GM21529 (cell line): ENCODE results near the gene MAP3K10.
"Not testable (repeated sequence)": the region's sequence is repeated elsewhere in the genome, so short reads cannot be mapped to it uniquely, and the experiment has no call there.

Experiments used
- ATAC-seq: cut with Tn5 transposase; IDR thresholded peaks from one replicate; pipeline ENCODE4 v1.9.1; 2021; ENCODE audit not compliant: unreplicated experiment

The MAP3K10 gene

GRCh38 chr19:40216777-40217026, 25.5 kb downstream of the MAP3K10 start:
- ATAC-seq = no peak

DNA sequence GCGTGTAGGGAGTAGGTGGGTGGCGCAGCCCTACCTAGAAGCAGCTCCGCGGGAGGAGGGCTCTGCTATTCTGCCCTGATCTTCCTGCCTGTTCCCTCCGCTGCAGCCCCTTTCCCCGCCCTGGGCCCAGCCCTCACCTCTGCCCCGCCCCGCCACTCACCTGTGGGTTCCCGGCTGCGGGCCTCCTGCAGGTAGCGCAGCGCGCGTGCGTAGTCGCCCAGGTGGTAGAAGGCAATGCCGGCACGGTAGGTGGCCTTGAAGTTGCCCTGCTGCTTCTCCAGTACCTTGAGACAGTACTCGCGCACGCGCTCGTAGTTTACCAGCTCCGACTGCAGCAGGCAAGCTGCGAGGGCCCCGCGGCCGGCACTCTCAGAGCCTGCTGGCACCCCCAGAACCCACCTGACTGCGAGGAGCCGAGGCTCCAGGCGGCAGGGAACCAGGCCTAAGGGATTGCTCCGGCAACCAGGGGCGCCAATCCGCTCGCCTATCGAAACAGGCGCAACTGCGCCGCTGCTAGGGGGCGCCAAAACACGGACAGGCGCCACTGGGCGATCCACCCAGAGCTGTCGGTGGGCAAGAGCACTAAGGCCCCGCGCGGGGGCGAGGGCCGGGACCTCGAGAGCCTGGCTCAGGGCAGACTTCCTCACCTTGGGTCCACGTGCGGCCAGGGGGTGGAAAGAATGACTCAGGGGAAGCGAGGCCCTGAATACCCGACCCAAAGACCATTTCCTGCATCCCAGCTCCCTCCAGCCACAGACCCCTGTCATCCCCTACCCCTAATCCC, 26.0 kb downstream of the MAP3K10 start:
- no peak for ATAC-seq

GRCh38 chr19:40217934-40218890, 27.0 kb downstream of the MAP3K10 start, which contains the start of gene TTC9B:
TTC9B (minus strand) TSS chr19:40218384; CDS start chr19:40218381, 3 bp downstream.
- no peak for ATAC-seq

DNA sequence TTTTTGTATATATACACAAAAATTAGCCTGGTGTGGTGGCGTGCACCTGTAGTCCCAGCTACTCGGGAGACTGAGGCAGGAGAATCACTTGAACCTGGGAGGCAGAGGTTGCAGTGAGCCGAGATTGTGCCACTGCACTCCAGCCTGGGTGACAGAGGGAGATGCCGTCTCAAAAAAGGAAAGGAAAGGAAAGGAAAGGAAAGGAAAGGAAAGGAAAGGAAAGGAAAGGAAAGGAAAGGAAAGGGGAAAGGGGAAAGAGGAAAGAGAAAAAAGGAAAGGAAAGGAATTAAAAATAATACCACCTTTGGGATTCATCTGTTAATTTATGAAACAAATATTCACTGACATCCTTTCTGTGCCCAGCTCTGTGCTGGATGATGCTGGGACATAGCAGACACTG, 27.8 kb downstream of the MAP3K10 start:
- not testable (repeated sequence) for ATAC-seq

DNA sequence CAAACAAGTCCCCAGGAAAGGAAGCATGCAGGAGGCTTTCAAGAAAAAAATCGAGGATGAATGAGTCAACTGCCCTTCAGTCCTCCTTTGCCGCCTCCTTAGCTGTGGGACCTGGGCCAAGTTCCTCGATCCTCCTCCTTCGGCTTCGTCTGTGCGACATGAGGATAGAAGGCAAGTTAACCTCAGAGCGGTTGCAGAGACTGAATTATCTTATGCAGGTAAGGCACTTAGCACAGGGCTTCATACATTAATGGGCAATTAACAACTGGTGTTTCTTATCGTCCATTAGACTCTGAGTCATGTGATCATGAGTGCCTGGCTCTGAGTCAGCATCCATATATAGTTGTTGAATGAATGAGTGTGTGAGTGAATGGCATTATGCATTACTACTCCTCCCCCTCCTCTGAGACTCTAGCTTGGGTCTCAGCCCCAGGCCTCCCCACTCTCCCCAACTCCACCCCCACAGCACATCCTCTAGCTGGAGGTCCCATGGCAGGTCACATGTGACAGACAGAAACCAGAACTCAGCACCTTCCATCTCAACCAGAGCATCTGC, 28.6 kb downstream of the MAP3K10 start:
- no peak for ATAC-seq

DNA sequence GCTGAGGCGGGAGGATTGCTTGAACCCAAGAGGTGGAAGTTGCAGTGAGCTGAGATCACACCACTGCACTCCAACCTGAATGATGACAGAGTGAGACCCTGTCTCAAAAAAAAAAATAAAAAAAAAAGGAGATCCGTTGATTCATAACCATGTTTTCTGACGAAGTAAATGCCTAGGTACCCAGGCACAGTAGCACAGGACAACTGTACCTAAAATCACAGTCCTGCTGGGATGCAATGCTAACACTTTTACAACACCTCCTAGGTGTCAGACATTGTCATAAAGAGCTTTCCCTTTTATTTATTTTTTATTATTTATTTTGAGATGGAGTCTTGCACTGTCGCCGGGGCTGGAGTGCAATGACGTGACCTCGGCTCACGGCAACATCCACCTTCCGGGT, 29.4 kb downstream of the MAP3K10 start:
- no peak for ATAC-seq

DNA sequence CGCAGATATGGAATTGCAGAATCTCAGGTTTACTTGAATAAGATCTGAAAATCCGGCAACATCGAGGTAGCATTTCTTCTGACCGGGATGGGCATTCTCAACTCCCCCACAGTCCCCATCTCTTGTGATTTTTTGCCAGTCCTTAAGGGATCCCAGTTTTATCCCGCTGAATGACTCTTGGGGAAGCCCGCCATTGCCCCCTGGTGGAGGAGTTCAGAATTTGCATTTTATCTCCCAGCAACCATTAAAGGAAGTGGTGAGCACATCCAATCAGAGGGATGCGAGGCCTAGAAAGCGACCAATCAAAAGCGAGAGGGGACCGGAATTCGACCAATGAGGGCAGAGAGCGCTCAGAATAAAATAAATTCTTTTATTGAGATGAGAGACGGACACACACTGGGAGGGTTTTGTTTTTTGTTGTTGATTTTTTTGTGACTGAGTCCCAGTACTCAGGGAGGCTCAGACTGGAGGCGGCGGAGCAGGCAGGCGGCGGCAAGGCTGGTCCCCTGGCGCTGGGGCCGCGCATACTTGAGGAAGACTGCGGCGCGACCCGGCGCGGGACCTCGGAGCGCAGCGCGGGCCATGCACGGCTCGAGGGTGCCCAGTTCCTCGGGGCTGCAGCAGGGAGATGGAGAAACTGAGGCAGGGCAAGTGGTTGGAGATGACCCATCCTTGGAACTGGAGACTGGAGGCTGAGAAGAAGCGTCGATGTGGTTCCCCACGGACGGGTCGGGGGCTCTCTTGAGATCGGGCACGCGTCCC, 30.8 kb downstream of the MAP3K10 start:
- ATAC-seq = no peak

- ATAC-seq = no peak
These were observed 32.1 kb downstream of the MAP3K10 start for GRCh38 chr19:40223135-40223822.

DNA sequence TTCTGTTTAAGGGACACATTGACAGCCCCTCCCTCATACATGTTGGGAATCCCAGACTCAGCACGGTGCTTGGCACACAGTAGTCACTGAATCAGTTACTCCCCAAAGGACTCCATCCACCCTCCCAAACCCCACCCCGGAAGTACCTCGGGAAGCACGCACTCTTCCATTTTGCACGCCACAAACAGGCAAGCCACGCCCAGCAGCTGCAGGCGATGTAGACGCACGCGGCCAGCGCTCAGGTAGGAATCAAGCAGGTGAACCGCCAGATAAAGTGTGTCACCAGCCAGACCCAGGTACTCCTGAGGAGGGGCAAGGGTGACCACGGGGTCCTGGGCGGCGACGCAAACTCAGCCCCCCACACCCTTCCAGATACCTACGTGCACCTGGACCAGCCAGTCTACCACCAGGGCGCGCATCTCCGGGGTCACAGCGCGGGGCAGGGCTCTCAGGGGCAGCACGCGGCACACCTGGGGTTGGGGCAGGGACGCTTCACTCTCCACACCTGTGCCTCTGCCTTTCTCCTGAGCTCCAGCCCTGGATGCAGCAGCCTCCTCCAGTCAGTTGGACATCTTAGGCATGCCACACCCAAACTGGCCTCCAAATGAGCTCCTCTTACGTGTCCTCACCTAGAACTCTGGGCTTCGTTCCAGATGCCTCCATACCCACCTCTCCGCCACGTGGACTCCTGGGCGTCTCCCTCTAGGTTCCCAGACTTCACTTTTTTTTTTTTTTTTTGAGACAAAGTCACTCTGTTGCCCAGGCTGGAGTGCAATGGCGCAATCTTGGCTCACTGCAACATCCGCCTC, 33.3 kb downstream of the MAP3K10 start:
- ATAC-seq = no peak

GRCh38 chr19:40225440-40226305, 34.4 kb downstream of the MAP3K10 start:
- no peak for ATAC-seq

GRCh38 chr19:40228346-40228745, 37.1 kb downstream of the MAP3K10 start:
- ATAC-seq = no peak

DNA sequence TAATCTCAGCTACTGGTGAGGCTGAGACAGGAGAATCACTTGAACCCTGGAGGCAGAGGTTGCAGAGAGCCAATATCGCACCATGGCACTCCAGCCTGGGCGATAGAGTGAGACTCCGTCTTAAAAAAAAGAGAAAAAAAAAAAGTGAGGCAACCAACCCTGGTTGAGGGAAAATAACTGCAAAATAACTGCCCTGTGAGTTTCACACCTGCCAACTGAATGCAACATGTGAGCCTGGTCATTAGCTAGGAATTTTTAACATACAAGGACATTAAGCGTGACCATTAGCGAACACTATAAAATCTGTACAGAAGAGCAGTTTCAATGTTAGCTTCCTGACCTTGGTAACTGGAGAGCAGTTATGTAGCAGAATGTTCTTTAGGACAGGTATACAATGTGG, 37.6 kb downstream of the MAP3K10 start:
- no peak for ATAC-seq

DNA sequence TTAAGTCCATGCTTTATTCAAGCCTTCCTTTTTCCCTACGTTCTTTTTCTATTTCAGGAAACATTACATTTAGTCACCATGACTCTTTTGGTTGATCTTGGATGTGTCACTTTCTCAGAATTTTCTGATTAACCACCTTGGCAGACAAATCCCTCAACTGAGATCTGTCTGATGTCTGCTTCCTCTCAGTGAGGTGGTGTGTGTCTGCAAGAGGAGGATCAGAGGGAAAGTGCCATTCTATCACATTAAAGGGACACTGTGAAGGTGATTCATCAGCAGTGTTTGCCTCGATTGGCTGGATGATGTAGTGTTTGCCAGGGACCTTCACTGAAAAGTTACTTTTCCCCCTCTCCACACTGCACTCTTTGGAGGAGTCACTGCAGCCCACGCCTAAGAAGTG, 38.3 kb downstream of the MAP3K10 start:
- no peak for ATAC-seq

- ATAC-seq = no peak
These were observed 38.7 kb downstream of the MAP3K10 start for GRCh38 chr19:40229926-40230417.

GRCh38 chr19:40231057-40231456, 39.8 kb downstream of the MAP3K10 start:
- ATAC-seq = no peak

DNA sequence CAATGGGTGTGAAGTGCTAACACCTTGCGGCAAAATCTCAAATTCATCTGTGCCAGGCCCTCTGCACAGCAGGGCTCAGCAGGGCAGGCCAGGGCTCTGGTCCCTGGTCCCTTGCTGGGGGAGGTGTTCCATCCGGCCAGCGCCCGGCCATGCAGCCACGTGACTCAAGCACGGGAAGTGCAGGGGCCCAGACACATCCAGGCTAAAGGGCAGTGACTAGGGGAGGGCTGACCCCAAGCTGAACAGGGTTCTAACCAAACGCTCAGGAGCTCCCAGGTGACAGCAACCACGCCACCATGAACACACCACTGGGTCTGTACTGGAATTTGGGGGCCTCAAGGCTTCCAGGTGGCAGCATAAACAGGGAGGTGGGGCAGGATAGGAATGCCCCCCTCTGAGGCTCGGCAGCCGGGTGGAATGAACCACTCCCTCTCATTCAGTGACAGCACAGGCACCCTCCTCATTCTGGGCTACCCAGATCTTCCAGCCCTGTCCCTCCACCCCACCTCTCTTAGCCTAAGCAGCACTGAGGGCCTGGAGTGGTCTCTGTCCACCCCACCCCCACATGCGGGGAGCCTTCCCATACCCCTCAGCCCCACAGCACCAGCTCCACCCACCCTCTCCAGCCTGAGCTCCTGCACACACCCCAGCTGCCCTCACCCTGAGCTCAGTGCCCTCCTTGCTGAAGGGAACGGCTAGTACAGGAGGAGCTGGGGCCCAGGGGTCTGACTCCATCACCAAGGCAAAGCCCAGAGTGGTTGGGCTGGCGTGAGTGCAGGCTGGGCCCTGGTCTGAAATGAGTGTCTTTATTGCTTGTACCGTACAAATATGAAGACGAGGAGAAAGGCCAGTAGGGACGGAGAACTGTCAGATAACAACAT, 40.6 kb downstream of the MAP3K10 start:
- ATAC-seq = no peak

DNA sequence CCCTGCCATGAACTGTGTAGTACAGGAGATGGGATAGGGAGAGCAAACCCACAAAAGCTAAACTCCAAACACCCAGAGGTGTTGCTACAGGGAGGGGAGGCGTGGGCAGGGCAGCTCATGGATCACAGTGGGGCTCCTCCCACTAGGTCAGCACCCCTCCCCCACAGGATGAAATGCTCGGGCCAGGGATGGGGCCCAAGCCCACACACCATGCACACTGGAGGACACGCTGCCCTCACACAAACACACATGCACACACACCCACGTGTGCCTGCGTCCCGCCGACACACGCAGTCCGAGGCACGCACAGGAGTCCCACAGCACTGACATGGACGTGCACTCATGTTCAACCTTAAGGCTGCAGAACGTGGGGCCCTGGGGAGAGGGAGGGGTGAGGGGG, 41.3 kb downstream of the MAP3K10 start:
- ATAC-seq = no peak
